Amygdala (tissue), 56 donors: ENCODE results near the gene FFAR1.
"Not testable (repeated sequence)": the region's sequence is repeated elsewhere in the genome, so short reads cannot be mapped to it uniquely, and the experiment has no call there.

Source experiments
- DNase-seq, 56 donors: peaks; one replicate each; lab custom pipeline; 2025; lab: John Stamatoyannopoulos, UW

The FFAR1 gene

DNA sequence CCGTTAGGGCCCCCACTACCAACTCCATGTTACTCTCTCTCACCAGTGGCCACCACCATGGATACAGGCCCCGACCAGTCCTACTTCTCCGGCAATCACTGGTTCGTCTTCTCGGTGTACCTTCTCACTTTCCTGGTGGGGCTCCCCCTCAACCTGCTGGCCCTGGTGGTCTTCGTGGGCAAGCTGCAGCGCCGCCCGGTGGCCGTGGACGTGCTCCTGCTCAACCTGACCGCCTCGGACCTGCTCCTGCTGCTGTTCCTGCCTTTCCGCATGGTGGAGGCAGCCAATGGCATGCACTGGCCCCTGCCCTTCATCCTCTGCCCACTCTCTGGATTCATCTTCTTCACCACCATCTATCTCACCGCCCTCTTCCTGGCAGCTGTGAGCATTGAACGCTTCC is 11.1 kb downstream of the FFAR1 start:
- not testable (repeated sequence) for DNase-seq

- DNase-seq = not testable (repeated sequence)
These were observed 11.7 kb downstream of the FFAR1 start for GRCh38 chr19:35359395-35359794.

- DNase-seq = not testable (repeated sequence)
These were observed 12.4 kb downstream of the FFAR1 start for GRCh38 chr19:35360081-35360480.

DNA sequence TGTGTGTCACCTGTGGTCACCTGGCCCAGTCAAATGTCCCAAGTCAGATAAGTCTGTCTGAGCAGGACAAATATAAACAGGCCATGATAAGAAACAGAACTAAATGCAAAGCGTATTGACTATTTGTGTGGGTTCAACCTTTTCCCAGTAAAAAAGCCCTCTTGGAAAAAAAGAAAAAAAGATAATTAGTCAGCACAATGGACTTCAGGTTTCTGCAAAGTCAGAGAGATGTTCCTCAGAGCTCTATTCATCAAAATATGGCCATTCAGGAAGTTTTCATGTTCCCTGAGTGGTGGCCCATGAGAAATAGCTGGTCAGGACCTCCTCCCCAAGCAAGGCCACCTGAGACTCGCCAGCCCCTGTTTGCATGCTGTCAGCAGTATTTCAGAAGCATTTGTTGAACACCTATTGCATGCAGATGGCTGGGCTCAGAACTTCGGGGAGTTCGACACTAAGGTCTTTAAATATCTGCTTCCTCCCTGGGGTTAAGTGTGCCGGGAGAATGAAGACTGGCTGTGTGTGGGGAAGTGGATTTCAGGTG is 13.2 kb downstream of the FFAR1 start:
- DNase-seq = no peak

DNA sequence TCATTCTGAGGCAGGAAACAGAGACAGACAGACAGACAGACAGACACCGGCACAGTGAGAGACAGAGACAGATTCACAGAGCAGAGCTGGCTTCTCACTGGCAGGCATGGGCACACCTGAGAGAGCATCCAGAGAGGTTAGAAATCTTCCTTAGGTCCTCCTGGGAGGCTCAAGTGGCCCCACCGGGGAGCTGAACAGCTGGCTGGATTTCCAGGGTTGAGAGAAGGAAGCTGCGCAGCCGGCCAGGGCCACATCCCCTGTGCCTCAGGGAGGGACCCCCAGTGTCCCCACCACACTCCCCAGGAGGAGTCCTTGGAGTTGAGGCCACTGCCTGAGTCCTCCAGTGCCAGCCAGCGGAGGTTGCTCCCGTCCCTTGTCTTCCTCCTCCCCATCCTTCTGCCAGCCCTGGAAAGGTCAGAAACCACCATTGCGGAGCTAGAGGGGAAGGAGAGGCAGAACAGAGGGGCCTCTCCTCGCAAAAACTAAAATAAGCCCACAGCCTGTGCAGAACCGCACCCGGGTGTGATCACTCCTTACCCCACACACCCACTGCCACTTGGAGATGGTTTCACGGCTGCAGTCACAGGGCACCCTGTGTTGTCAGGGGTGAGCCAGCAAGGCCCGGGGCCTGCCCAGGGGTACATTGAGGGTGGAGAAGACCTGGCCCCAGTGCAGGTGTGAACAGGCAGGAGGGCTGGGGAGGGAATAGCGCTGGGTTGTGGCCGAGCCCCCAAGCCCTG is 14.7 kb downstream of the FFAR1 start:
- DNase-seq = no peak

GRCh38 chr19:35363001-35363590 is 15.4 kb downstream of the FFAR1 start:
- no peak for DNase-seq

- no peak for DNase-seq
These were observed 16.2 kb downstream of the FFAR1 start for GRCh38 chr19:35363711-35364425.

DNA sequence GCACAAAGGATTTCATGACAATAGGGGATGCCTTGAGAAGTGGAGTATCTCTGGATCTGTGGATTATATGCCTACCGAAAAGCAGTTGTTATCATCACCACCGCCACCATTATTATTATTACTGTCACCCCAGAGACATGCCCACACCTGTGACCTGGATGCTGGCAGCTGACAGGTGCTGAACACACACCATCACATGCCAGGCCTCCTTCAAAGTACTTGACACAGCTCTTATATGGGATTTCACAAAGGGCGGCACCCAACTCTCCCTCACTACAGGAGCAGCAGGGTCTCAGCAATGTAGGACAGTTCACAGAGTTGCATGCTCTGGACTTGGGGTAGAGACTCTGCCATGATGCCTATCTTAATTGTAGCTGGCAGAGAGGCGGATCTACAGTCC is 17.6 kb downstream of the FFAR1 start:
- no peak for DNase-seq

- no peak for DNase-seq
These were observed 20.7 kb downstream of the FFAR1 start for GRCh38 chr19:35368378-35368777.

DNA sequence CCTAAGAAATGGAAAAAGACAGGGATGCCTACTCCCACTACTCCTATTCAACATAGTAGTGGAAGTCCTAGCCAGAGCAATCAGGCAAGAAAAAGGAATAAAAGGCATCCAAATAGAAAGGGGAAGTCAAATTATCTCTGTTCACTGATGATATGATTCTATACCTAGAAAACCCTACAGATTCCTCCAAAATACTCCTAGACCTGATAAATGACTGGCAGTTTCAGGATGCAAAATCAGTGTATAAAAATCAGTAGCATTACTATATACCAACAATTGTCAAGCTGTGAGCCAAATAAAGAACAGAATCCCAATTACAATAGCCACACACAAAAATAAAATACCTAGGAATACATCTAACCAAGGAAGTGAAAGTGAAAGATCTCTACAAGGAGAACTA is 21.8 kb downstream of the FFAR1 start:
- DNase-seq = no peak

DNA sequence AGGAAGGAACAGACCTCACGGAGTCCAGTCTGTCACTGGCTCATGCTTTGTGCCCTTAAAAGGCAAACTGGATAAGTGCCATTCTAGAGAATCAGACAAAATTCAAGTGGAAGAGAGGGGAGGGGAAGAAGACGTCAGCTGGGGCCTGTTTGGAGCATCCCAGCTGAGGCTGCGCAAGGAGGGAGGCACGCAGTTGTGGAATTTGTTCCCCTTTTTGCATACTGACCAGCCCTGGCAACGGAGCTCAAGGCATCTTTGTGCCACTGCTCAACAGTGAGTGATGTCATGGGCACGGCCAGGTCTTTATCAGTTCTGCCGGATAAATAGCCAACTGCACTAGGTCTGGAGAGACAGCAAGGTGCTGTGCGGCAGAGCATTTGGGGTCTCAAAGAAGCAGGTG is 23.0 kb downstream of the FFAR1 start, which contains the start of gene GPR42:
Gene GPR42, plus strand, starts transcription at position 347 of the 400 bp plus-strand sequence. CDS start 292 bp downstream, outside the sequence.
- DNase-seq = no peak

DNA sequence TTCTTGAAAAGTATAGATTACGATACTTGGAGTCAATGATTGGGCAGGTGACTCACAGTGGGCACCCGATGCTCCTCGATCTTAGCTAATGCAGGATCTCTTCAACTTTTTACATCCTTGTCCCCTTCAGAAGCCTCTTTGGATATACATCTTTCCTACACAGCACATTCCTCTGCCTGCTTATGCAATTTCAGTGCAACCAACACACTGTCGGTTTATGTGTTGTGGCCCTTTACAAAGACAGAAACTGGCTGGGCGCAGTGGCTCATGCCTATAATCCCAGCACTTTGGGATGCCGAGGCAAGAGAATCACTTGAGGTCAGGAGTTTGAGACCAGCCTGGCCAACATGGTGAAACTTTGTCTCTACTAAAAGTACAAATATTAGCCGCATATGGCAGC is 25.8 kb downstream of the FFAR1 start:
- no peak for DNase-seq

GRCh38 chr19:35374031-35374430 is 26.3 kb downstream of the FFAR1 start:
- not testable (repeated sequence) for DNase-seq

- DNase-seq = no peak
These were observed 28.0 kb downstream of the FFAR1 start for GRCh38 chr19:35375505-35376307.

- DNase-seq = no peak
These were observed 30.0 kb downstream of the FFAR1 start for GRCh38 chr19:35377656-35378055.

GRCh38 chr19:35378356-35378755 is 30.7 kb downstream of the FFAR1 start:
- DNase-seq = no peak

DNA sequence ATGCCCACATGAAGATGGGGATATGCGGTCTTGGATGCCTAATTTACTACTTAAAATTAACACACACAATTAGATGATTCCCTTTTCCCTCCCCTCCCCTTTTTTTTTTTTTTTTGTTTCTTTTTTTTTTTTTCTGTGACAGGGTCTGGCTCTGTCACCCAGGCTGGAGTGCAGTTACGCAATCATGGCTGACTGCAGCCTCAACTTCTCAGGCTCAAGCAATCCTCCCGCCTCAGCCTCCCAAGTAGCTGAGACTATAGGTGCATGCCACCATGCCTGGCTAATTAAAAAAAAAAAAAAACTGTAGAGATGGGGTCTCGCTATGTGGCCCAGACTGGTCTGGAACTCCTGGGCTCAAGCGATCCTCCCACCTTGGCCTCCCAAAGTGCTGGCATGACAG is 31.8 kb downstream of the FFAR1 start:
- not testable (repeated sequence) for DNase-seq

DNA sequence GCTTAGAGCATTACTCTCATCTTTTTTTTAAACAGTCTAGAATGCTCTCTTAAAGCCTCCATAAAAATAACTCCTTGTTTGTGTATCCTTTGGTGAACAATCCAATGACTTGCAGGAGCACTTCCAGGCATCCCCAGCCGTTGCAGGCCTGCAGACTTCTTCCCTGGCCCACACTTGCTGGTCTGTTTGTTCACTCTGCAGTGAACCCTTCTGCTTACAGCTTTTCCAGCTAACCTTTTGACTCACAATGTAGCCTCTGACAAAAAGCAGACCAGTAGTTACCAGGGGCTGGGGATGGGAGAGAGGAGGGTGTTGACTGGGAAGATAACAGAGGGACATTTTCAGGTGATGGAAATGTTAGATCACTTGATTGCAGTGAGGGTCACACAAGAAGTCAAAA is 32.3 kb downstream of the FFAR1 start:
- no peak for DNase-seq

- no peak for DNase-seq
These were observed 32.9 kb downstream of the FFAR1 start for GRCh38 chr19:35380450-35381124.

- no peak for DNase-seq
These were observed 33.6 kb downstream of the FFAR1 start for GRCh38 chr19:35381318-35381717.
